DMS53 (cell line): ENCODE data around the gene PAFAH1B2.
A peak's percentile ranks its signal among the peaks of the same experiment; 100 is the strongest.

Experiments
- DNase-seq: peaks from one replicate; lab custom pipeline; 2025; lab: John Stamatoyannopoulos, UW

PAFAH1B2 gene

DNA sequence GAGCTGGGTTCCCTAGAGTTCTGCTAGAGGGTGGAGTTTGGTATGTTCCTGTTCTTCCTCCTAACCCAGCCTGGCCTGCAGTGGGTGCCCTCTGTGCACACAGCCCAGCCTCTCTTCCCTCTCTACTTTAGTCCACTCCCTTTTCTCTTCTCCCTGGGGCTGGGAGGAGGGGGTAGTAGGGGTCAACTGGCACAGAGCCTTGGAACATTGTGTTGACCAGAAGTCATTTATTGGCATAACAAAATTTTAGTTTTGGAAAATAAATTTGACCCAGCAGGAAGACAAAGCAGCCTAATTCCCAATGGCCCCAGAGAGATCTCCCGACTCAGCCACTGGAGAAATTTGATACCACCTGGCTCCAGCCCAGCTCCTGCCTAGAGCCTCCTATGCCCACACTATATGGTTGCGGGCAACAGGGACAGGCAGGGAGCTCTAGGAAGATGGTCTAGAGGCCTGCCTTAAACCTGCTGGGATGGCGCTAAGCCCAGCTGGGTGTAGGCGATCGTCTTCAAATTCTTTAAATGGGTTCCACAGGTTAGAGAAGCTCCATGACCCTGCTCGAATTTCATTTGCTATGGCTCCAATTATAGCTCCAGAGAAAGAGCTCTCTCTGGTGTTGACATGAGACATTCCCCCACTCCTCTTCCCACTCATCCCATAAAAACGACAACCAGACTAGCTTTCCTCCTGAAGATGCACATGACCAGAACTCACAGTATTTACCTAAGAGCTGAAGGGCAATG is 77.9 kb downstream of the PAFAH1B2 start:
- peak; percentile 77 for DNase-seq

DNA sequence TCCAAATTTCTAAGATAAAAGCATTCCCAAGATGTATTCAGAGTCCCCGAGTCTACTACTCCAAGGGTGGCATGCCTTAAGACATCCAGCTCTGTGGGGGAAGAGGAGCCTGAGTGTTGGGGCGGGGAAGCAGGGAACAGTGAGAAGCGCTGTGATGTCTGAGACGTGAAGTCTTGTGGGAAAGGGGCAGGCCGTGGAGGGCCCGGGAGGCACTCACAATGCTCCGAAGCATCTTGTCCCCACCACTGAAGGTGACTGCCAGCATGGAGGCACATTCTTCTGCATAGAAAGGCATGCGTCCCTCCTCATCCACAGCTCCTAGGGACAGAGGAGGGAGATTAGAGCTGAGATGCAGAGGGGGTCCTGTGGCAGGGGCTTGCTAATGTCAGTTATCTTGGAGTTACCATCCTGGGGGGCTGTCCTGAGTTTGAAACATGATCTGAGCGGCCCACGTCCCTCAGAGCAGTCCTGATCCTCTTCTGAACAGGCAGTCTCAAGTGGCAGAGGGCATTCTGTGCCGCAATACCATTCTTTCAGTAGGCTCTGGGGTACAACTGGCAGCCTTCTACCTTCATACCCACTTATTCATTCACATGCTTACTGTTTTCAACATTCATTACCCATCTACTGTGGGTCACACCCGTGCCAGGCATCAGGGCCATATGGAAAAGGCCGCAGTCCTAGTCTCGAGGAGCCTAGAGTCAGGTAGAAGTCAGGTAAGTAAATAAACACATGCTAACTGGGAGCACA is 79.1 kb downstream of the PAFAH1B2 start:
- DNase-seq, result no peak

DNA sequence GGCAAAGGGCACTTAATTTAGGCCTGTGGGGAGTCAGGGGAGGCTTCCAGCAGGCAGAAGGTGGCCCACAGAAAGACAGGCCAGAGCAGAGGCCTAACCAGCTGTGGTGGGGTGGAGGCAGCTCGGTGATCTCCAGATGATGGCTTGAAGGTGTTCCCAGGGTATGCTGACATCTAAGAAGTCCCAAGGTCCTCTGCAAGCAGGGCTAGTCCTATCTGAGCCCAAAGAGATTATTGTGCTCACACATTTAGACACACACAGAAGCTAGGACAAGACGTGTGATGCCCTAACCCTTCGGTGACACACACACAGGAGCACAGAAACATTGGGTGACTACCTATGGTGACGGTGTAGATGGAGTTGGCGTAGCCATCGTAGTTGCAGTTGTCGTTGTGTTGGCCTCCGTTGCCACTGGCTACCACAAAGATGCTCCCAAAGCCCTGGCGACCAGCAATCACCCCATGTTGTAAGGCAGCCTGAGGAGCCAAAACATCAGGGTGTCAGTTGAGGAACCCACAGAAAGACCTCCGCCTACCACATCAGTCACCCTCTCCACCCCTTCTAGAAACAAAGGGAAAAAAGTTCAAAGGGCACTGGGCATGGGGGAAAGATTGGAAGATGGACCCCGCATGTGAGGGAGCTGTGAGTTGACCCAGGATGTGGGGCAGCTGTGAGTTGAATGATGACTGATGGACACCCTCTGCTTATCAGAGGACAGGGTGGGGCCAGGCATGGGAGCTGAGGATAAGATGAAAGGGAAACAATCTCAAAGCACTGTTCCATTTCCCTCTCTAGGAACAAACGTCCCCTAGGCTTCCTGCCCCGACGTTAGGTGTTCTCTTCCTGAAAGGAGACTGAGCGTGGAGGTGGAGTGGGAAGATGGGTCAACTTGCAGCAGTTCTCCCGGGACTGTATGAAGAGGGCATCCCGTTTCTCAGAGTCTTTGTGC is 79.9 kb downstream of the PAFAH1B2 start:
- no peak for DNase-seq

DNA sequence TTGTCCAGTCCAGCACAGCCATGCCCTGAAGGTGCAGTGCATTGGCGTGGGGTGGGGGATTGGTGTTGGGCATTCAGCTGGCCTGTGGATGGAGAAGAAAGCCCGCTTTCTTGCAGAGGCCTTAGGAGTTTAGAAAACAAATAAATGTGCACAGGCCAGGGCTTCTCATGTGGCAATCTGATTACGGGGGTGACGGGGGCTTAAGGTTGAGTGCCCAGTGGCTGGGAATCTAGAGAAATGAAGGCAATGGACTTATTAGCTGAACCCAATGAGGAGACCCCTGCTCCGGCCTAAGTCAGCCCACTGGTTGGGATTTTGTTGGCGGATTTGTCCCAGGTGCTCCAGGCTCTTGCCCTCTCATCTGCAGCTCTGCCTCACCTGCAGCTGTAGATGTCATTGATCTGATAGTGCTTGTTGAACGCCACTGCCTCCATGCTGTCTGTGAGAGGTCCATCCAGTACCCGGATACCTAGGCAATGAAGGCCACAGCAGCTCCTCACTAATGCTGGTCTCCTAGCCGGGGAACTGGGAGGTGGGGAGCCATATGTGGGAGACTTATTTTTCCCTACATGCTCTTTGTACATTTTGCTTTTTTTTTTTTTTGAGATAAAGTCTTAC is 81.6 kb downstream of the PAFAH1B2 start:
- DNase-seq, result no peak
